ENCODE results near the gene RNF187. TPM values are rescaled to one million over a fixed set of nuclear protein-coding genes. Genes with fewer than 3 reads are reported as not detected.

Gene RNF187
- total RNA-seq, 1 experiment from 2014 or later, result 63.4 TPM

DNA sequence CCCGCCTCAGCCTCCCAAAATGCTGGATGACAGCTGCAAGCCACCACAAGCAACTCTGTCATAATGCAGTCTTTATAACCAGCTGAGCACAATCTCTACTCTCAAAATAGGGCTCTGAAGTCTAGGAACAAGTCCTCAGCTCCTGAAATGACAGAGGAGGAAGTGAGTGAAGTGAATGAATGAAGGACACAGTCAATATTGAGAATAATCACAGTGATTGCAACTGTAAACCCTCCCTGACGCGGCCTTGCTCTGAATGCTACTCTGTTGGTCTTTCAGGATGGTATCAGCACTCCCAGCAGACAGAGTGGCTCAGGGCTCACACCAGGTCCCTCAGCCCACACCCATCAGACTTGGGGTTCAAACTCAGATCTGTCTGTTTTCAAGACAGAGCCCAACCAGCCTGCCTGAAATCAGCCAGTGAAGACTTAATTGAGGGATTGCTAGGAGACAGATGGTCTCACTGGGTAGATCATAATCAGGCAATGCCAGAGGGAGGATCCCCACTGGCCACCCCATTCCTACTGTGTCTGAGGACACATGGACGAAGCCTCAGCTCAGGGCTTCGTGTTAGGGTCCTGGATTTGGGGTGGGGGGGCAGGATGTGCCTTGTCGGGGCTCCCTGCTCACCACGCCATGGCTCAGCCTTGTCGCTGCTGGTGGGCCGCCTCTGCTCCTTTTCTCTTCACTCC lies 20.9 kb downstream of the RNF187 start:
- Histone ChIP-seq H3K27me3 (ENCODE audit: insufficient read depth, low read length) (peaks cover 15% of the 10 kb centered on the region), H3K14ac (ENCODE audit: insufficient read depth, low read length) (no peak overlapping the region), H2BK20ac (ENCODE audit: low read depth, low read length, poor library complexity, severe bottlenecking) (no peak overlapping the region), H3K9me3 (ENCODE audit: control insufficient read depth, low read depth, low read length) (no peaks in the 10 kb centered on the region), H3K4me2 (ENCODE audit: insufficient read depth, insufficient read length, low read length) (no peak overlapping the region), H3T11ph (ENCODE audit: low read length) (no peak overlapping the region), H3K79me1 (ENCODE audit: insufficient read depth, low read depth, low read length, poor library complexity, severe bottlenecking) (no peaks in the 10 kb centered on the region), H2BK15ac (ENCODE audit: low read depth, low read length) (no peak overlapping the region), H2AFZ (ENCODE audit: low read length) (no peak overlapping the region), H3K9ac (ENCODE audit: extremely low read depth, insufficient read length, low read length) (no peak overlapping the region), H3K27ac (ENCODE audit: insufficient read length, low read depth, low read length) (no peak overlapping the region), H3K23me2 (ENCODE audit: insufficient read length, low read depth, low read length, poor library complexity, severe bottlenecking) (no peaks in the 10 kb centered on the region), H3K23ac (ENCODE audit: insufficient read length, low read depth, low read length) (no peak overlapping the region), H4K91ac (ENCODE audit: insufficient read length, low read depth, low read length) (no peak overlapping the region), H2AK5ac (ENCODE audit: insufficient read length, low read length) (no peak overlapping the region), H4K8ac (replicated peaks; ENCODE audit: insufficient read length, low read depth, low read length) (no peak overlapping the region), H3K4me1 (ENCODE audit: insufficient read depth, low read length) (no peaks in the 10 kb centered on the region), H3K56ac (ENCODE audit: insufficient read length, low read depth, low read length) (no peak overlapping the region), H2BK120ac (ENCODE audit: low read depth, low read length, poor library complexity, severe bottlenecking) (no peak overlapping the region), H2BK12ac (ENCODE audit: insufficient read length, low read depth, low read length) (no peak overlapping the region), H2BK5ac (ENCODE audit: insufficient read length, low read length) (no peak overlapping the region), H4K20me1 (ENCODE audit: control insufficient read depth, insufficient read depth, insufficient read length) (no peaks in the 10 kb centered on the region), H4K5ac (ENCODE audit: insufficient read length, low read depth, low read length) (no peak overlapping the region), H3K18ac (ENCODE audit: insufficient read length, low read depth, low read length) (no peak overlapping the region), H3K4ac (ENCODE audit: low read depth, low read length) (no peak overlapping the region), H3K79me2 (ENCODE audit: insufficient read depth, low read length) (no peaks in the 10 kb centered on the region)
- Mint-ChIP-seq H3K27ac (no peak overlapping the region), H3K4me1 (no peaks in the 10 kb centered on the region), H3K9me3 (peaks cover 17 to 27% of the 10 kb centered on the region in 2 experiments), H3K27me3 (ENCODE audit: low read depth) (peaks cover 96% of the 10 kb centered on the region), H3K4me3 (no peak overlapping the region), H3K36me3 (ENCODE audit: insufficient read depth in 1 of 3, low read depth in 3 of 3) (no peaks in the 10 kb centered on the region; a peak in 1 of 7 replicates)
- WGBS (ENCODE audit: extremely low coverage, insufficient read length, low lambda C conversion rate), result no CpG with 5 or more reads among the region's 9 CpGs
- no peak for DNase-seq
- TF ChIP-seq, protein P1, sequence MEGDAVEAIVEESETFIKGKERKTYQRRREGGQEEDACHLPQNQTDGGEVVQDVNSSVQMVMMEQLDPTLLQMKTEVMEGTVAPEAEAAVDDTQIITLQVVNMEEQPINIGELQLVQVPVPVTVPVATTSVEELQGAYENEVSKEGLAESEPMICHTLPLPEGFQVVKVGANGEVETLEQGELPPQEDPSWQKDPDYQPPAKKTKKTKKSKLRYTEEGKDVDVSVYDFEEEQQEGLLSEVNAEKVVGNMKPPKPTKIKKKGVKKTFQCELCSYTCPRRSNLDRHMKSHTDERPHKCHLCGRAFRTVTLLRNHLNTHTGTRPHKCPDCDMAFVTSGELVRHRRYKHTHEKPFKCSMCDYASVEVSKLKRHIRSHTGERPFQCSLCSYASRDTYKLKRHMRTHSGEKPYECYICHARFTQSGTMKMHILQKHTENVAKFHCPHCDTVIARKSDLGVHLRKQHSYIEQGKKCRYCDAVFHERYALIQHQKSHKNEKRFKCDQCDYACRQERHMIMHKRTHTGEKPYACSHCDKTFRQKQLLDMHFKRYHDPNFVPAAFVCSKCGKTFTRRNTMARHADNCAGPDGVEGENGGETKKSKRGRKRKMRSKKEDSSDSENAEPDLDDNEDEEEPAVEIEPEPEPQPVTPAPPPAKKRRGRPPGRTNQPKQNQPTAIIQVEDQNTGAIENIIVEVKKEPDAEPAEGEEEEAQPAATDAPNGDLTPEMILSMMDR (conservative IDR thresholded peaks at IDR 0.05), result no peak

Measured in H9 (cell line).